SU-DHL-6 (cell line): ENCODE results near the gene WDR18.

Source experiments
- H2AFZ ChIP-seq: fragments of 200-600 bp; sonication (generic); 2 replicates; pipeline ENCODE4 v1.6.1; 2014; ENCODE audit warnings: low read depth, mild to moderate bottlenecking, moderate library complexity, mixed read lengths, antibody characterized with exemption, low read length; ENCODE audit not compliant: severe bottlenecking
- H3F3A ChIP-seq: fragments of 200-600 bp; shearing (Covaris generic); 2 replicates; pipeline ENCODE4 v1.6.0; 2016; ENCODE audit warnings: antibody characterized with exemption, mild to moderate bottlenecking; ENCODE audit not compliant: insufficient read depth
- H3K27ac ChIP-seq: fragments of 200-600 bp; sonication (generic); 2 replicates; pipeline ENCODE4 v1.5.1; 2016; ENCODE audit warnings: low read depth, mild to moderate bottlenecking, low read length, moderate library complexity, mixed read lengths
- H3K27me3 ChIP-seq: fragments of 200-600 bp; sonication (generic), shearing (Covaris generic); 2 replicates; pipeline ENCODE4 v1.6.0; 2014; ENCODE audit warnings: mild to moderate bottlenecking, low read length
- H3K36me3 ChIP-seq: fragments of 200-600 bp; sonication (generic); 2 replicates; pipeline ENCODE4 v1.6.1; 2014; ENCODE audit warnings: mild to moderate bottlenecking, low read length, mixed read lengths
- H3K4me2 ChIP-seq: fragments of 300-600, 200-600 bp; shearing (Covaris generic), sonication (generic); 2 replicates; pipeline ENCODE4 v1.6.0; 2014; ENCODE audit warnings: low read length, low read depth, mild to moderate bottlenecking; ENCODE audit not compliant: poor library complexity, severe bottlenecking
- H3K4me3 ChIP-seq: fragments of 200-600 bp; sonication (generic); 2 replicates; pipeline ENCODE4 v1.5.1; 2014; ENCODE audit warnings: antibody characterized with exemption, low read length, mild to moderate bottlenecking, mixed read lengths; ENCODE audit not compliant: insufficient read depth, poor library complexity, severe bottlenecking
- H3K79me2 ChIP-seq: fragments of 200-600 bp; sonication (generic); 2 replicates; pipeline ENCODE4 v1.6.1; 2014; ENCODE audit warnings: mild to moderate bottlenecking, low read length, moderate library complexity; ENCODE audit not compliant: insufficient read depth
- H3K9ac ChIP-seq: fragments of 200-600 bp; sonication (generic); 2 replicates; pipeline ENCODE4 v1.7.0; 2014; ENCODE audit warnings: mild to moderate bottlenecking, low read length
- H3K9me2 ChIP-seq: fragments of 200-600 bp; sonication (generic); replicated peaks from 2 replicates; pipeline ENCODE4 v1.6.1; 2014; ENCODE audit warnings: low read length; ENCODE audit not compliant: insufficient read depth
- H3K9me3 ChIP-seq: fragments of 200-600 bp; sonication (generic); 2 replicates; pipeline ENCODE4 v1.6.1; 2014; ENCODE audit warnings: low read length, mixed read lengths; ENCODE audit not compliant: insufficient read depth
- H4K20me1 ChIP-seq: fragments of 200-600 bp; sonication (generic); 2 replicates; pipeline ENCODE4 v1.6.1; 2014; ENCODE audit warnings: low read depth, mild to moderate bottlenecking, antibody characterized with exemption, low read length, moderate library complexity, mixed read lengths
- EZH2phosphoT487 ChIP-seq: fragments of 200-600 bp; sonication (generic), shearing (Covaris generic); conservative IDR thresholded peaks from 2 replicates; pipeline ENCODE4 v1.6.1; 2018; ENCODE audit warnings: mild to moderate bottlenecking, antibody characterized with exemption, low read length, moderate library complexity, mixed read lengths
- TF ChIP-seq, protein P1 (sequence below): fragments of 200-600 bp; sonication (generic); IDR thresholded peaks from one replicate; pipeline ENCODE4 v1.5.1; 2017; ENCODE audit warnings: antibody characterized with exemption, mild to moderate bottlenecking, low read length, moderate library complexity; ENCODE audit not compliant: insufficient read depth, poor library complexity, severe bottlenecking

WDR18 gene

DNA sequence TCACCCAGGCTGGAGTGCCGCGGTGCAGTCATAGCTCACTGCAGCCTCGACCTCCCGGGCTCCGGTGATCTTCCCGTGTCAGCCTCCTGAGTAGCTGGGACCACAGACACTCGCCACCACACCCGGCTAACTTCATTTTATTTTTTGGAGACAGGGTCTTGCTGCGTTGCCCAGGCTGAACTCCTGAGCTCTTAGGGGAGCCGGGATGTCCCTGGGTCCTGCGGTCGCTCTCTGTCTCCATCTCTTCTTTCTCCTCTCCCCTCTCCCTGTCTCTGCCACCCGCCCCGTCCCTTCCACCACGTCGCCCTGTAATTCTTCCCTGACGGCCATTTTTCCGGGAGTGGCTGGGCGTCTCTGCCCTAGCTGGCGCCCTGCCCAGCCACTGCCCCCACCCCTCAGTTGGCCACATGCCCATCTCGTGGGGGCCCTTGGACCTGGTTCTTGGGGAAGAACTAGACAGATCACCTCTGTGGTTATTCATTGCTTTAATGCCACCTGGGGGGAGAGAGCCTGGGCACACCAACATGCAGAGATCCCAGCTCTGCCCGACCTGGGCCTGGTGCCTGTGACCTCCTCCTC is 39.4 kb upstream of the WDR18 start:
- no peaks in the 10 kb centered on the region for H3K36me3 ChIP-seq
- H3K9ac ChIP-seq = no peak overlapping the region

DNA sequence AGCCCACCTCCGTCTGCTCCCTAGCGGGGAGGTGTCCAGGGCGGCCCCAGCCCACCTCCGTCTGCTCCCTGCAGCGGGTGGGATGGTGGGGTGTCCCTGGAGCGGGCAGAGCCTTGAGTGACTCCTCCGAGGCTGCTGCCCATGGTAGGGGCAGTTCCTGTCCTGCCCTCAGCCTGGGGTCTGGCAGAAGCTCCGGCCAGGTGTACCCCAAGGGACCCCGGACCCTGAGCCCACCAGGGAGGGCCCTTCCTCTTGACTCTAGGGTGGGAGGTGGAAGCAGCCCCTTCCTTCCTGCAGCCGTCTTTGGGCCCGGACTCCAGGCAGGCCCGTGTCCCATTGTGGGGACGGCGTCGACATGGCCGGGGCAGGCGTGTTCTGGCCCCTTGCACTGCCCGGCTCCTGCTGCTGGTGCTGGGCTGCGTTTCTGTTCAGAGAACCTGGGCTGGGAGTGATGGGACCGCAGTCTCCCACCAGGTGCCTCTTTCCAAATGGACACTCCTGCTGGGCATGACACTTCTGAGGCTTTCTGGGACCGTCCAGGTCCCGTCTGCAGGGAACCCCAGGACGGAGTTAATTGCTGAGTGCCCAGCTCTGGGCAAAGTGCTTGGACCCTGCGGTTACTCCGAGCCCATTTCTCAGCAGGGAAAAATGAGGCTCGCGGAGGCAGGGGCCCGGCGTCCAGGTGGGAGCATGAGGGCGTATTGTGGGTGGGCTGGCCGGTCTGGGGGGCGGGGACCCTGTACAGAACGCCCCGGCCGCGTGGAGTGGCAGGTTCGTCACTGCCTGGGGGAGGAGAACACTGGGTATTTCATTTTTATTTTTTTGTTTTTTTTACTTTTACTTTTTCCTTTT is 38.5 kb upstream of the WDR18 start:
- no peaks in the 10 kb centered on the region for H4K20me1 ChIP-seq
- no peaks in the 10 kb centered on the region for H3K27me3 ChIP-seq
- no peak overlapping the region for H3K4me3 ChIP-seq
- H3K79me2 ChIP-seq = no peaks in the 10 kb centered on the region
- TF ChIP-seq, protein P1, sequence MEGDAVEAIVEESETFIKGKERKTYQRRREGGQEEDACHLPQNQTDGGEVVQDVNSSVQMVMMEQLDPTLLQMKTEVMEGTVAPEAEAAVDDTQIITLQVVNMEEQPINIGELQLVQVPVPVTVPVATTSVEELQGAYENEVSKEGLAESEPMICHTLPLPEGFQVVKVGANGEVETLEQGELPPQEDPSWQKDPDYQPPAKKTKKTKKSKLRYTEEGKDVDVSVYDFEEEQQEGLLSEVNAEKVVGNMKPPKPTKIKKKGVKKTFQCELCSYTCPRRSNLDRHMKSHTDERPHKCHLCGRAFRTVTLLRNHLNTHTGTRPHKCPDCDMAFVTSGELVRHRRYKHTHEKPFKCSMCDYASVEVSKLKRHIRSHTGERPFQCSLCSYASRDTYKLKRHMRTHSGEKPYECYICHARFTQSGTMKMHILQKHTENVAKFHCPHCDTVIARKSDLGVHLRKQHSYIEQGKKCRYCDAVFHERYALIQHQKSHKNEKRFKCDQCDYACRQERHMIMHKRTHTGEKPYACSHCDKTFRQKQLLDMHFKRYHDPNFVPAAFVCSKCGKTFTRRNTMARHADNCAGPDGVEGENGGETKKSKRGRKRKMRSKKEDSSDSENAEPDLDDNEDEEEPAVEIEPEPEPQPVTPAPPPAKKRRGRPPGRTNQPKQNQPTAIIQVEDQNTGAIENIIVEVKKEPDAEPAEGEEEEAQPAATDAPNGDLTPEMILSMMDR = no peak
- no peak for TF ChIP-seq EZH2phosphoT487
- no peaks in the 10 kb centered on the region for H3K36me3 ChIP-seq
- H3K9me2 ChIP-seq = no peaks in the 10 kb centered on the region
- no peaks in the 10 kb centered on the region for H3K9me3 ChIP-seq
- H2AFZ ChIP-seq = no peak overlapping the region
- no peaks in the 10 kb centered on the region for H3F3A ChIP-seq
- no peak overlapping the region for H3K27ac ChIP-seq
- H3K9ac ChIP-seq = no peak overlapping the region
- H3K4me2 ChIP-seq = no peak overlapping the region

More for the DNA sequence above, 39.4 kb upstream of the WDR18 start:
- no peak overlapping the region for H3K4me2 ChIP-seq
- no peak for TF ChIP-seq EZH2phosphoT487
- TF ChIP-seq, protein P1 = no peak
- no peaks in the 10 kb centered on the region for H3K27me3 ChIP-seq
- no peak overlapping the region for H2AFZ ChIP-seq
- no peak overlapping the region for H3K27ac ChIP-seq
- no peak overlapping the region for H3K4me3 ChIP-seq
- H4K20me1 ChIP-seq = no peaks in the 10 kb centered on the region
- no peaks in the 10 kb centered on the region for H3K79me2 ChIP-seq
- no peaks in the 10 kb centered on the region for H3F3A ChIP-seq
- no peaks in the 10 kb centered on the region for H3K9me2 ChIP-seq
- H3K9me3 ChIP-seq = no peaks in the 10 kb centered on the region

DNA sequence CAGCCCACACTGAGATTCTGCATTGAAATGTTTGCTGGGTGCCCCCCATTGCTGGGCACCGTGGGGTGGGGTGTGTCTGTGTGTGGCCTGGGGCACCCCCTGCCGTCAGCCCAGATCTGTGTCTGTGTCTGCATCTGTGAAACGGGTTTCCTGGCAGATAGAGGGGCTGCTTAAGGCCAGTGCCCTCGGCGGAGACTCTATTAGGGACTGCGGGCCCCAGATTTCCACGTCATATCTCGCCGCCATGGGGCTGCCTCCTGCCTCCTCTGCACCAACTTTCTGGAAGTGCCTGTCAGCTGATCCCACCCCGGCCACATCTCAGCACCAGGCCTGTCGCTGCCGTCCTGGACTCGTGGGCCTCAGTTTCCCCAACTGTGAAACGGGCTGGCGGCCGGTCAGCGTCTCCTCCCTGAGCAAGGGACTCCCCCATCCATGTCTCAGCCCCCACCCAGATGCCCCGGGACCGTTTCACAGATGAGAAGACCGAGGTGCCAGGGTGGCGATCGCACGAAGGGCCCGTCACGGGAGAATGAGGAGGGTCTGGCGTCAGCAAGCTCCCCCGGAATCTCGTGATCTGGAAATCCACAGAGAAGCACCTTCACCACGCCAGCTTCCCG is 36.9 kb upstream of the WDR18 start:
- H3K27ac ChIP-seq = no peak overlapping the region
- H3K4me3 ChIP-seq = no peak overlapping the region
- no peak overlapping the region for H2AFZ ChIP-seq
- TF ChIP-seq, protein P1 = no peak
- H3K4me2 ChIP-seq = peak overlapping the region; percentile 5
- H3K9me3 ChIP-seq = no peaks in the 10 kb centered on the region
- no peaks in the 10 kb centered on the region for H4K20me1 ChIP-seq
- no peaks in the 10 kb centered on the region for H3K9me2 ChIP-seq
- no peaks in the 10 kb centered on the region for H3K36me3 ChIP-seq
- H3F3A ChIP-seq = no peaks in the 10 kb centered on the region
- no peaks in the 10 kb centered on the region for H3K27me3 ChIP-seq
- no peak overlapping the region for H3K9ac ChIP-seq
- H3K79me2 ChIP-seq = no peaks in the 10 kb centered on the region
